NCI-H345 (cell line): ENCODE measurements around the gene KRTAP5-3.
A peak's percentile ranks its signal among the peaks of the same experiment; 100 is the strongest.
"Not testable (repeated sequence)": the region's sequence is repeated elsewhere in the genome, so short reads cannot be mapped to it uniquely, and the experiment has no call there.

Experiments
- DNase-seq: peaks from one replicate; lab custom pipeline; 2025; lab: John Stamatoyannopoulos, UW

KRTAP5-3 gene

DNA sequence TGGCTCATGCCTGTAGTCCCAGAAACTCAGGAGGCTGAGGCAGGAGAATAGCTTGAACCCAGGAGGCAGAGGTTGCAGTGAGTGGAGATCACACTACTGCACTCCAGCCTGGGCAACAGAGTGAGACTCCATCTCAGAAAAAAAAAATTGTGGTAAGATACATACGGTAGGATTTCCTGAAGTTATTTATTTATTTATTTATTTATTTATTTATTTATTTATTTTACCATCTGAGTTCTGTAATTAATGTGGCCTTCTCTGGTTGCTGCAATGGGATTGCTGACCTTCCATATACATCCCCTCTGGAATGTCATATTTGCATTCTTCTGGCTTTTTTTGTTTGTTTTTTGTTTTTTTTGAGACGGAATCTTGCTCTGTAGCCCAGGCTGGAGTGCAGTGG is 25.4 kb downstream of the KRTAP5-3 start:
- not testable (repeated sequence) for DNase-seq

DNA sequence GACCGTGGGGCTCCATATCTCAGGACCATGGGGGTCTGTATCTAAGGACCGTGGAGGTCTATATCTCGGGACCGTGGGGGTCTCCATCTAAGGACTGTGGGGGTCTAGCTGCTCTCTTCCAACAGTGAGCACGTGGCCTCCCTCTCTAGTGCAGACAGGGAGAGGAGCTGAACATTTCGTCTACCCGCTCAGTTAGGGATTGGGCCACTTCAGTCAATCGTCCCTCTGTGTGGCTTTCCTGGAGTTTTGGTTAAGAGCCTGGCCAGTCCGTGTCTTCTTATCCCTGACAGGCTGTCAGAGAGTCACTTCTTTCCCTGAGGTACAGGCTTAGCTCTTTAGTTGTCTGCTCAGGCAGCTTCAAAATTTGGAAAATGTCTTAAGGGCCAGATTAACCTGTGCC is 26.3 kb downstream of the KRTAP5-3 start:
- no peak for DNase-seq

DNA sequence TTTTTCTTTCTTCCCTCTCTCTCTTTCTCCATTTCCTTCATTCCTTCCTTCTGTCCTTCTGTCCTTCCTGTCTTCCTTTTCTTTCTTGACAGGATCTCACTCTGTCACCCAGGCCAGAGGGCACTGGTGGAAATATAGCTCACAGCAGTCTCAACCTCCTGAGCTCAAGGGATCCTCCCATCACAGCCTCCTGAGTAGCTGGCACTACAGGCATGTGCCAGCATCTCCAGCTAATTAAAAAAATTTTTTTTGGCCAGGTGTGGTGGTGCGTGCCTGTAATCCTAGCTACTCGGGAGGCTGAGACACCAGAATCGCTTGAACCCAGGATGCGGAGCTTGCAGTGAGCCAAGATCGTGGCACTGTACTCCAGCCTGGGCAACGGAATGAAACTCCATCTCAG is 31.4 kb downstream of the KRTAP5-3 start:
- DNase-seq, result no peak

DNA sequence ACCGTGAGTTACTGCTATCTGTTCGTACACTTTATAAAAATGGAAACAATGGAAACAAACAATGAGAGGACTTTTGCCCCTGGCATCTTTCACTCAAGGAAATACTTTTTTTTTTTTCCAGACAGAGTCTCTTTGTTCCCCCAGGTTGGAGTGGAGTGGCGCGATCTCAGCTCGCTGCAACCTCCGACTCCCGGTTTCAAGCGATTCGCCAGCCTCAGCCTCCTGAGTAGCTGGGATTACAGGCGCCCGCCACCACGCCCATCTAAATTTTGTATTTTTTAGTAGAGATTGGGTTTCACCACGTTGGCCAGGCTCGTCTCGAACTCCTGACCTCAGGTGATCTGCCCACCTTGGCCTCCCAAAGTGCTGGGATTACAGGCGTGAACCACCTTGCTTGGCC is 32.5 kb downstream of the KRTAP5-3 start:
- not testable (repeated sequence) for DNase-seq

DNA sequence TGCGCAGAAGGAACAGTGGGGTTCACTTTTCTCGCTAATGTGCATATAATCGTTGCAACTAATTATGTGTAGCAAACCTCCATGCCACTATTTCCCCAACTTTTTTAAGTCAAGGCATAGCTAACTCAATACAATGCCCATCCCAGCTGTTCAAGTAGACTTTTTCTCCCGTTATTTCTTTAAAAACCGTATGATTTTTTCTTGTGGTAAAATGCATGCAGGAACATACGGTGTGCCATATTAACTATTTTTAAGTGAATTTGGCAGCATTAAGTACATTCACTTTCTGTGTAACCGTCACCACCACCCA is 33.4 kb downstream of the KRTAP5-3 start:
- no peak for DNase-seq

DNA sequence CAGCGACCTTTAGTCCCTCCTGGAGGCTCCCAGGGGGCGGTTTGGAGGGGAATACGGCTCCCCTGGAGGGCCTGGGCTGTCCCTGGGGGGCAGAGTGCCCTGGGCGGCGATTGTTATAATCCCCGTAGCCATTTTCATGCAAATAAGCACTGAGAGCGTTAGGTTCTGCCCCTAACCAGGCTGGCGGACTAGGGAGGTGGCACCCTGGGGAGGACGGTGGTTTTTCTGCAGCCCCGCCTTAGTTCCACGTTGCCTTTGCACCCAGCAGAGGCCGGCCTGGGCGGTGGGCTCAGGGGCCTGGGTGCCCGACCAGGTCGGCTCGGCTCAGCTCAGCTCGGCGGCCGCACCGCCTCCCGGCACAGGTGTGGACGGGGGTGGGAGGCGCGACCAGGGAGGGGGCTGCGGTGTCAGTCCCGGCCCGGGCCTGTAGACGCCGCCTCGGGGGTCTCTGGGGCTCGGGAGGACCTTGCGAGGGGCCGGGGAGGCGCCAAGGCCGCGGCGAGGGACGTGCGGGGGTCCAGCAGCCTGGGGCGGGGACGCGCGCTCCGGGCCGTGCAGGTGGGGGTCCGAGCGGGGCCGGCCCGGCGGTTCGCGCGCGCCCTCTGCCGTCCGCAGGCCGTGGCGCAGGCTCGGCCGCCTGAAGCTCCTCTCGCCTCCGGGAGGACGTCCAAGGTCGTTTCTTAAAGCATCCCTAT is 33.9 kb downstream of the KRTAP5-3 start:
- DNase-seq, result peak; percentile 90

DNA sequence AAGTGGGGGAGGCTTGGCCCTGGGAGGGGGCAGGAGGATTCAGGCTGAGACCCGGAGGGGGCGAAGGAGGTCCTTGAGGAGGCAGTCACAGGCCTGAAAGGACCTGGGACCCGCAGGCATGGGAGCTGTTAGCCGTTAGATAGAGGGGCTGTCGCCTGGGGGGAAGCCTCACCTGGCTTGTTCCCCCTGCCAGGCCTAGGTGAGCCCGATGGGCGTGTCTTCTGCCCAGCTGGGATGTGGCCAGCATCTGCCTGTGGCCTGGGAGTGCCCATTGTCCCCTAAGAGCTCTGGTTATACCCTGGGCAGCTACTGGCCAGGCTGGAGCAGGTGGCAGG is 34.4 kb downstream of the KRTAP5-3 start:
- no peak for DNase-seq

DNA sequence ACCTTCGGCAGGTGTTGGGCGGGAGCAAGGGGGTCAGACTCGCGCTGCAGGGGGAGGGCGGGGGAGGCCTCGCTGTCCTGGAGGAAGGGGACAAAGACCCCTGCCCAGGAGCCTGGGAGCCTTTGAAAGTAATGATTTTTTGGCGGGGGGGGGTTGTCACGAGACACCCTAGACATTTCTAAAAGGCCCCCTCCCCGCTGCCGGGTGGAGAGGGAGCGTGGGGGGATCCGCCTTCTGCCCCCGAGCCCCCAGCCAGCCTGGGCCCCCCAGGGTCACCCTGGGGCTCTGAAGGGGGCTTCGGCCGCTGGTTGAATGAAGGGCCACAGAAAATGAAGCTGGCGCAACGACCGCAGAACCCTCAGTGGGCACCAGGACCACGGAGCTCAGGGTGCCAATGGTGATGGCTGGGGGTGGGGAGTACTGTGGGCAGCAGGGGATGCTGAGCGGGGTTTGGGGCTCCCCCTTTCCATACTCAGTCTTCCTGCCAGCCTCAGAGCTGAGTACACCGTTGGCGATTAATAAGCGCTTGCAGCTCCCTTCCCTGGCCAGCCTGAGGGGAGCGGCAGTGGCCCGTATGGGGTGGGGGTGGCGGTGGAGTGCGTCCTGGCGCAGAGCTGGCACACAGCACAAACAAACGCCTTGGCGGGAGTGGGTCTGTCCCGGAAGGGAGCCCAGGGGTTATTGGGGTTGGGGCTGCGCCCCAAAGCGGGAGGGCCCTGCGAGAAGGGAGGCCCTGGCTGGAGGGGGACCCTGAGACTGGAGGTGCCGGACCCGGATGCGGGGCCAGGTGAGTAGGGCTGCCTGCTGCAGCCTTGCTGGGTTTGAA is 35.0 kb downstream of the KRTAP5-3 start:
- DNase-seq, result peak; percentile 71

DNA sequence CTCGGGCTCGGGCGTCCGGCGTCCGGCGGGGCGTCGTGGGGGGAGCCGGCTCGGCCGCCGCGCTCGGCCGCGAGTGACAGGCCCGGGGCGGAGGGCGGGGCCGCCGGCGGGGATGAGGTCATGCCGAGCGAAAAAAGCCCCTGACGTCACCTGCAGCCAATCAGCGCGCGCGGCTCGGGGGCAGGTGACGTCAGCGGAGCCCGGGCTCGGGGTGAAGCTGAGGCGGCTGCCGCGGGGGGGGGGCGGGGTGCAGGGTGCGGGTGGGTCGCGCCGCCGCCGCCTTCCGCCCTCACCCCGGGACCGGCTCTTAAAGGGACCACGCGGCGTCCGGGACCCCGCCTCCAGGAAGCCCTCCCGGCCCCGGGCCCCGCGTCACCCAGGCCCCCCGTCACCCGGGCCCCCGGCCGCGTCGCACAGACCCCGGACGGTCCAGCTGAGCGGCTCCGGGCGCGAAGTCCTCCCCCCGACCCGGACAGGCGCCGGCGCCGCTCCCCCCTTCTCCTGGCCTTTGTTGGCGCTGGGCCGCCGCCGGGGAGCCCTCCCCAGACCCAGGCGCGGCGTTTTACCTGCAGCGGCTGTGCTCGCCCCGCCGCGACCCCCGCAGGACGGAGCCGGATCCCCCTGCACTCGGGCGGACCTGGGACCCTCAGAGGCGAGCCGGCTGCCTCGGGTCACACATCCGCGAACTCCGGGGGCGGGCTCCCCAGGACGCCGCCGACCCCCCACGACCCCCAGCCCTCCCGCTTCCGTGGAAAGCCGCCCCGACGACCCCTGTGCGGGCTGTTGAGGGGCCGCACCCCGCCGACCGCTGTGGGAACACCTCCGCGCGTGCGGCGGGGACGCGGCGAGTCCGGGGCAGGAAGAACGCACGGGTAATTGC is 35.8 kb downstream of the KRTAP5-3 start, which contains the start of gene DUSP8:
Gene DUSP8, minus strand, starts transcription at position 75 of the 880 bp plus-strand sequence. CDS start 6,445 bp downstream, outside the sequence.
- peak; percentile 93 for DNase-seq

DNA sequence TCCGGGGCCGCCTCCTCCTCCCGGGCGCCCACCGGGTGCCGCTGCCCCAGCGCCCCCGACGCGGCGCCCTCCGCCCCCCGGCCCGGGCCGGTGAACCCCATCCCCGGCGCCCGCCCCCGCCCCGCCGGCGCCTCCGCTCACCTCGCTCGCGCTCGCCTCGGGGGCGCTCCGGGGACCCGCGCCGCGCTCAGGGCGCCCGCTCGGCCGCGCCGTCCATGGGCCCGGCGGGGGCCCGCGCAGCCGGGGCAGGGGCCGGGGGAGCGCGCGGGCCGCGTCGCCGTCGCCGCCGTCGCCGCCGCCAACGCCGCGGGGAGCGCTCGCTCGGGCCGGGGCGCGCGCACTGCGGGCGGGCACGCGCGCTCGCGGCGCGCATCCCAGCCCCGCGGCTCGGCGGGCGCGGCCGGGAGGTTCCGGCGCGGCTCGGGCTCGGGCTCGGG is 36.5 kb downstream of the KRTAP5-3 start:
- DNase-seq, result no peak

DNA sequence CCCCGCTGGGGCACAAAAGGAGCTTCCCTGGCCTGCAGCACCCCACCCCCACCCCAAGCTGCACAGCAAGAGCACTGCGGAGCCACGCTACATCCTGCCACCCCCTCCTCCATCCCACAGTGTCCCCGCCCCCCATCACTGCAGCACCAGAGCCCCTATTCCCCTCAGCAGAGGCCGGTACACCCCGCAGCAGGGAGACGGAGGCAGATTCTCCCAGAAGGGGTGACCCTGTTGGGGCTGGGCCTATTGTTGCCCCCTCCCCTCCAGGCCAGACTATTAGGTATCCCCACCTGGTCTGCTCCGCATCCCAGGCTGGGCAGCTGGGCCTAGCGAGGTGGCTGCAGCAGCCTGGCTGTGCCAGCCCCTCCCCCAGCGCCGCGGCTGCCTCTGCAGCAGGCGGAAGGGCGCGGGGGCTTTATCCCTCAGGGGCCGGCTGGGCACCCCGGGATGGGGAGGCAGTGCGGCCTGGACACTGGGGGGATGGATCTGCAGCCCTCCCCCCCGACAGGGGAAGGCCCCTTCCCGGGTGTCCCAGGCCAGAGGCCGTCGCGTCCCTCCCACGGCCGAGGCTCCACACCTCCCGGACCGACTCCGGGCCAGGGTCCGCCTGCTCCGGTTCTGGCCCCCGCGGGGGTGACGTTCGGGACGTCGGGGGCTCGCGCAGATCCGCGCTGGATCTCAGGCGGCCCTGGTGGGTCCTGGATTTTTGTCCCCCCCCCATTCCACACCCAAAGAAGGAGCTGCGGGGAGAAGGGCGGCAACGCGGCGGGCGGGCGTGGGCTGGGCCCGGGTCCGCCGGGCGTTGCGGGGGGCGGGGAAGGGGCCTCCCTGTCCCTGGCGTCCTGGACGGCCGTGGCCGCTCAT is 37.1 kb downstream of the KRTAP5-3 start:
- DNase-seq, result peak; percentile 46

DNA sequence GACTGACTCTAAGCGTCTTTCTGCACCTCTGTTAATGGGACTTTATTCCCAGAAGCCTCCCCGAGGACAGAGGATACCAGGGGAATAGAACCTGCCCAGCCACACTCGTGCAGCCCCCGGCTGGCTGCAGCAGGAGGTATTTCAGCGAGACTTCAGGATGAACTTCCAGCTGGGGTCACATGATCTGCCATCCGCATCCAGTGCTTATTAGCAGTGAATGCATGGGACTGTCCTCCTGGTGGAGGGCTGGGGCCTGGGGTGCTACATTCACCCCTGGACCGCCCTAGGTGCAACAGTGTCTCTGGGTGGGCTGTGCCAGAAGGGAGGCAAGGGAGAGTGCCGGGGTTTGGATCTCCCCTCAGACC is 37.8 kb downstream of the KRTAP5-3 start:
- no peak for DNase-seq

DNA sequence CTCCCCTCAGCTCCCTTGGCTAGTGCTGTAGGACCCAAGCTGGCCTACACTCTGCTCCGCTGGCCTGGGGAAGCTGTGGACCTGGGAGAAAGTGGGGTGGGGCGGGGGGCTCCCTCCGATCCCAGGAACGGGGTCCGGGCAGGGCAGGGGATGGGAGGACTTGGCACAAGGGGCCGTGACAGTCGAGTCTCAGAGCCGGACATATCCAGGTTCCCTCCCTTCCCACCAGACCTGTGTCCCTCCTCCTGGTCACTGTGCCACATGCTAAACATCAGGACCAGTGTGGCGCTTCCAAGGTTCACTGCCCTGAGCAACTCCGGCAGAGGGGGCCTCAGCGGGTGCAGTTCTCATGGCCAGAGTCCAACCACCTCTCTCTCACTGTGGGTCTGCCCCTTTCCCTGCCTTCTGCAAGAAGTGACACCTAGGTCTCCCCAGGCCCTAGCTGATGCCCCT is 38.2 kb downstream of the KRTAP5-3 start:
- no peak for DNase-seq

DNA sequence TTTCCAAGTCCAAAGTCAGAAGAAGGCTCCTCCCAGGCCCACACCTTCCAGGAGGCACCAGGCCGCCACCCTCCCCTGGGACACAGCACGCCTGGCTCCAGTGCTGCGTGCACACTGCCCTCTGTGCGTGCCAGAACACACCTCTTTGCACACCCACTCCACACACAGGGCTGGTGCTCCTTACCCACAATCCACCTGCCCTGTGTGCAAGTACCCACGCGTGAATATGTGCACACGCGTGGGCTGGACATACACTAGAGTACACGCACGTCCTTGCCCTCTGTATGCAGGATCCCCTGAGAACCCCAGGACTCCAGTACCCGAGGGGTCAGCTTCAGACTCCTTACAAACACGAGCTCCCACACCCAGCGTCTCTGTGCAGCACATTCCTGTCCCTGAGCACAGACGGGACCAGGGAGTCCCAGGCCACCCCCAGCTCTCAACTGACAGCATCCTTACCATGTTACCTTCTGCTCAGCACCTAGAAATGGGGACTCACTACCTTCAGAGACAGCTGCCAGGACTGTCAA is 38.9 kb downstream of the KRTAP5-3 start:
- no peak for DNase-seq

DNA sequence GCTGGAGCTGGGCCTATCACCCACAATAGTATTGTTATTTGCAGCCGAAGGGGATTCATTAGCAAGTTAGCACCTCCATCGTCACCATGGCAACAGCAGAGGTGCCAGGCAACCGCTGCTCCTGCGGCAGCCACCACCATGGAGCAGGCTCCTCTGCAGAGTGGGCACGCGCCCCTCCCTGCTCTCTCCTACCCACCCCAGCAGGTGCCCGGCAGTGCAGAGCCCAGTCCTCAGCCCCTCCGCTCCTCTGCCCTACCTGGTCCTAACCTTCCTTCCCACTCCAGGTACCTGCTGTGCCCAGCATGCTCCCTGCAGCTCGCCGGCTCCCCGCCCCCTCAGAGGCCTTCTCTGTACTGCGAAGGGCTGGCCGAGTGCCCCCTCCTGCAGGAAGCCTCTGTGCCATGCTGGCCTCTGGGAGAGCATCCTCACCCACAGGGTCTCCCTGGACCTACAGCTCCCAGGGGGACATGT is 39.8 kb downstream of the KRTAP5-3 start:
- DNase-seq, result peak; percentile 79

DNA sequence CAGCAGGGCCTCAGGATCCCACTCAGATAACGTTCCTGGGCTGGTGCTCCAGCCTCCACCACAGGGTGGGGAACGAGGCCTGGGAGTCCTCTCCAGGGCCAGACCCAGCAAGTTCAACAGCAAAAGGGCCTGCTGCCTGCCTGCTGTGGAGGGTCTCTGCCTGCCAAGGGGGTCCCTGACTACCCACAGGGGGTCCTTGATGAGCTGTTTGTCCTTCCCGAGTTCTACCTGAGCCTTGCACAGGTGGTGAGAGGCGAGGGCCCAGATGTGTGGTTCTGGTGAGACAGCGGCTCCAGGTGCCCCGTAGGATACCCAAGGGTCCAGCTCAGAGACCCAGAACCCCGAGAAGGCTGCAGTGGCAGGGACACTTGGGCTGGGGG is 40.6 kb downstream of the KRTAP5-3 start:
- DNase-seq, result no peak

DNA sequence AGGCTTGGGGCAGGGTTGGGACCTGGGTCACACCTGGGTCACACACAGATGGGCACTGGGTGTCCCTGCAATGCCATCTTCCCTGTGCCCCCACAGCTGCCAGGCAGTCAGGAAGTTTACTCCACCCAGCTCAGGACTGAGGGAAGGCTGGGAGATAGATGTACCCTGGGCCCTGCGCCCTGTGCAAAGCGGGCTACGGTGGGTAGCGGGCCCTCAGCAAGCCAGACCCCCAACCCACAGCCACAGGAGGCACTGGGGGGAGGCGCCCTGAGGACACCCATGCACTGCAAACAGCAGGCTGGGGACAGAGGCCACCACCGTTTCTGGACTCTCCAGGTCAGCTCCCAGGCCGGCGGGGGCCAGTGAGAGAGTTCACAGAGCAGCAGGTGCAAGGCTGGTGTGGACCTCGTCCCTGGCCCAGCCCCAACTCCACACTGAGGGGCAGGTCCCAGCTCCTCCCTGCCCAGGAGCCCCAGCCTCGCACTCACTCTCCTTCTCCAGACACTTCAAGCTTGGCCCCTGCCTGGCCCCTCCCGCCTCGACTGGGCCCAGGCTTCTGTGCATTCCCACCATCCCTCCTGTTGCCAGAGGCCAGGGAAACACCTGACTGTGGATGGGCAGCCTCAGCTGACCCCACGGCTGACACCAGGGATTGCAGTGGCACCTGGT is 41.1 kb downstream of the KRTAP5-3 start:
- DNase-seq, result no peak

DNA sequence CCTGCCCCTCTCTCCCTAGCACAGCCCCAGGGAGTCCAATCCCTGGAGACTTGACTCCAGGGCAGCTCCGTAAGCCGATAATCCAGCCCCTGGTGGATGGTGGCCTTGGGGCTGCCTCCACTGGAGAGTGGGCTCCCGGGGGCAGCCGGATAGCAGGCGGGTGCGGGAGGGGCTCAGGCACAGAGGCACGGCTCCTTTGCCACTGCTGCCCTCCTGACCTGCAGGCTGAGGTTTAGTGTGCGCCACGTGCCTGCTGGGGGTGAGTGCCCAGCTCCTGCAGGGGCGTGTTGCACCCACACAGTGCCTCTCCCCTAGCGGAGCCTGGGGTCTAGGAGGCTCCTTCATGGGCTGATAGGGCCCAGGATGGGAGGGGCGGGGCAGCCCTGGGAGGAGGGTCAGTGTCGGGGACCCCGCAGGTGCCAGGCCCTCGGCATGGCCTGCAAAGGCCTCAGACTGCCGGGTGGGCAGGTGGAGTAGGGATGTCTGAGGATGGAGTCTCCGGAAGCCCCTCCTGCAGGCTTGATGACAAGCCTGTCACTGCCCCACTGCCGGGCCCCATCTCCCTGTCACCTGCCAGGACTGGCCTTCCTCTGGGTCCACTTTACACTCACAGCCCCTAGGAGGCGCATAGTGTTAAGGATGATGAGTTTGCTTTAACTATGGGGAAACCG is 41.7 kb downstream of the KRTAP5-3 start:
- DNase-seq, result no peak

DNA sequence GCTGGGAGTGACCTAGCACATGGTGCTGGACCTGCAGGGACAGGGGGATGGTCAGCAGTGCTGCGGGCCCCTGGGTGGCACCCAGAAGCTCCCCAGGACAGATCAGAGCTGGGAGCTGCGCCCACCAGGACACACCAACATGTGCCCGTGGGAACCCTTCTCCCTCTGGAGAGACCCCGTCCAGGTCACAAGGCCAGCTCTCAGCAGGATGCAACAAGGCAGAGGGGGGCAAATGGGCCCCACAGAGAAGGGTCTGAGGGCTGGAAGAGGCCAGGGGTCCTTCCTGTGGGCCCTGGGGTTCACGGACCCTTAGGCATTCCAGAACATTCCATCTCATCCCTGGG is 42.4 kb downstream of the KRTAP5-3 start:
- DNase-seq, result no peak

DNA sequence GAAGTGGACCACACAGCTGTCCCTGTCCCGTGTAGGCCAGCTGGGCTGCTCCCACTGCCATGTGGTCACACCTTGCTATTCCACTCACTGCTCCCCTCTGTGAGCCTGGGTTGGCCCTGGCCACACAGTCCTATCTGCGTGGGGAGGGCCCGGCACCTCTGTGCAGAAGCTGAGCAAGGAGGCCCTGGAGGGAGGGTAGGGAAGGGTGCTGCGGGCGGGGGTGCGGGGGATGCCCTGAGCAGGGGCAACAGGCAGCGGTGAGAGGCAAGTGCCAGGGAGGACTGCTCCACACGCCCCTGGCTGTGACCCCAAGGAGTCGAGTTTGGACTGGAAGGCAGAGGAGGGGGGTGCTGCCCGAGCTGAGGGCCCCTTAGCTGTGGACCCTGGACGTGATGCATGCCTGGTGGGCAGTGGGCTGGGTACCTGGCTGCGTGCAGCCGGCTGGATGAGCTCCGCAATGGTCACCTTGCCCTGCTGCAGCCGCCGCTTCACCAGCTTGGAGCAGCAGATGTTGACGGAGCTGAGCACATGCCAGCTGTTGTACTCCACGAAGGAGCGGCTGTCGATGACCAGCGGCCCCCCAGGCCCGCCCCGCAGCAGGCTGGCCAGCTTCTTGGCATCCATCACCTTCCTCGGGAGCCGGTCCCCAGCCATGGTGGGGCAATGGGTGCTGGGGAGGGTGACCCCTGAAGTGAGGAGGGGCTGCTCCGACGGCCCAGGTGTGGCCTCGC is 42.9 kb downstream of the KRTAP5-3 start:
- no peak for DNase-seq
